C1 segment of cervical spinal cord (tissue), 14 donors: ENCODE data around the gene LMO3.

Experiments used
- DNase-seq, 14 donors: peaks; one replicate each; lab custom pipeline; 2025; lab: John Stamatoyannopoulos, UW

Gene LMO3

GRCh38 chr12:16600525-16600924, 5.4 kb downstream of the LMO3 start:
- no peak for DNase-seq

GRCh38 chr12:16599081-16599480, 6.9 kb downstream of the LMO3 start:
- DNase-seq: no peak

- DNase-seq: no peak
Measured at GRCh38 chr12:16594797-16595196, 11.2 kb downstream of the LMO3 start.

- DNase-seq: no peak
Measured at GRCh38 chr12:16593546-16593945, 12.4 kb downstream of the LMO3 start.

- no peak for DNase-seq
Measured at GRCh38 chr12:16590645-16591044, 15.3 kb downstream of the LMO3 start.

GRCh38 chr12:16588812-16589211, 17.1 kb downstream of the LMO3 start:
- no peak for DNase-seq

GRCh38 chr12:16587514-16587913, 18.4 kb downstream of the LMO3 start:
- no peak for DNase-seq

GRCh38 chr12:16587110-16587453, 18.9 kb downstream of the LMO3 start:
- no peak for DNase-seq

- DNase-seq: no peak
Measured at GRCh38 chr12:16586350-16587109, 19.4 kb downstream of the LMO3 start.

GRCh38 chr12:16585781-16586180, 20.2 kb downstream of the LMO3 start:
- DNase-seq: no peak

- DNase-seq: no peak
Measured at GRCh38 chr12:16583969-16584745, 21.8 kb downstream of the LMO3 start.

- no peak for DNase-seq
Measured at GRCh38 chr12:16581416-16581815, 24.5 kb downstream of the LMO3 start.

- no peak for DNase-seq
Measured at GRCh38 chr12:16579041-16579440, 26.9 kb downstream of the LMO3 start.

- no peak for DNase-seq
Measured at GRCh38 chr12:16573398-16574077, 32.4 kb downstream of the LMO3 start.

- no peak for DNase-seq
Measured at GRCh38 chr12:16568873-16569272, 37.1 kb downstream of the LMO3 start.

- no peak for DNase-seq
Measured at GRCh38 chr12:16564675-16565074, 41.3 kb downstream of the LMO3 start.

GRCh38 chr12:16563504-16563903, 42.5 kb downstream of the LMO3 start:
- DNase-seq: no peak

- no peak for DNase-seq
Measured at GRCh38 chr12:16562921-16563320, 43.0 kb downstream of the LMO3 start.

GRCh38 chr12:16562435-16562834, 43.5 kb downstream of the LMO3 start:
- no peak for DNase-seq

- DNase-seq: no peak
Measured at GRCh38 chr12:16560273-16560672, 45.7 kb downstream of the LMO3 start.

- no peak for DNase-seq
Measured at GRCh38 chr12:16555630-16556029, 50.3 kb downstream of the LMO3 start.

GRCh38 chr12:16553457-16553856, 52.5 kb downstream of the LMO3 start:
- no peak for DNase-seq

GRCh38 chr12:16552301-16552700, 53.7 kb downstream of the LMO3 start:
- no peak for DNase-seq
